ENCODE data around the gene PPP1R15A.
"Not testable (repeated sequence)": the region's sequence is repeated elsewhere in the genome, so short reads cannot be mapped to it uniquely, and the experiment has no call there.

PPP1R15A gene

GRCh38 chr19:48868114-48868886, 3.9 kb upstream of the PPP1R15A start, which contains the start of gene PLEKHA4:
PLEKHA4 (minus strand) TSS chr19:48868617; CDS start chr19:48867620, 997 bp downstream.
- DNase-seq (ENCODE audit: low read depth, low spot score), result no peak
- peak within 1 kb of the TSS; percentile 49 for H3K4me3 ChIP-seq (ENCODE audit: low read depth, low read length)
- TF ChIP-seq CTCF (IDR thresholded peaks at IDR 0.05; ENCODE audit: insufficient read depth, low read length, missing control alignments), result no peak
- CTCF ChIA-PET, result interaction anchor here (1.0 to 4.4 kb wide), 5 partner anchors 25 to 102 kb away, joined by 4 to 21 read pairs (median 6); partner anchors contain the start of gene HSD17B14
- POLR2A ChIA-PET, result interaction anchor here (0.7 to 1.8 kb wide), 3 partner anchors 12 to 411 kb away, joined by 3 to 4 read pairs (median 3); no protein-coding TSS in a partner anchor

- TF ChIP-seq CTCF (IDR thresholded peaks at IDR 0.05; ENCODE audit: insufficient read depth, low read length, missing control alignments), result no peak
- ChIA-PET POLR2A (no interaction called here), CTCF (interaction anchor here (1.1 to 4.4 kb wide), 2 partner anchors 26 to 49 kb away, joined by 4 to 21 read pairs; no protein-coding TSS in a partner anchor)
- no peak for DNase-seq (ENCODE audit: low read depth, low spot score)
- no peak overlapping the region for H3K4me3 ChIP-seq (ENCODE audit: low read depth, low read length)
Measured at GRCh38 chr19:48870048-48870447, 2.2 kb upstream of the PPP1R15A start.

- ChIA-PET POLR2A (interaction anchor here (0.6 to 8.1 kb wide), 20 partner anchors 9 to 1341 kb away, joined by 3 to 119 read pairs (median 4); partner anchors contain the start of genes BAX, FTL, GYS1 and HSD17B14), CTCF (interaction anchor here (0.6 to 2.1 kb wide), 6 partner anchors 25 to 122 kb away, joined by 3 to 12 read pairs (median 4); partner anchors contain the start of genes GYS1, HSD17B14 and RUVBL2)
- peak overlapping the region; percentile 19 for H3K4me3 ChIP-seq (ENCODE audit: low read depth, low read length)
- DNase-seq (ENCODE audit: low read depth, low spot score), result not testable (repeated sequence)
Measured at GRCh38 chr19:48871471-48872181, 595 bp upstream of the PPP1R15A start.

GRCh38 chr19:48872884-48873475, 759 bp downstream of the PPP1R15A start:
- ChIA-PET POLR2A (interaction anchor here (1.0 to 8.1 kb wide), 11 partner anchors 27 to 120 kb away, joined by 3 to 119 read pairs (median 8); partner anchors contain the start of genes BAX, FTL, GYS1 and HSD17B14), CTCF (interaction anchor here (1.3 to 2.4 kb wide), 4 partner anchors 31 to 120 kb away, joined by 4 to 8 read pairs (median 6); partner anchors contain the start of genes GYS1 and RUVBL2)
- H3K4me3 ChIP-seq (ENCODE audit: low read depth, low read length), result peak overlapping the region; percentile 100
- TF ChIP-seq CTCF (IDR thresholded peaks at IDR 0.05; ENCODE audit: insufficient read depth, low read length, missing control alignments), result no peak
- DNase-seq (ENCODE audit: low read depth, low spot score), result peak; percentile 80

- no peak for DNase-seq (ENCODE audit: low read depth, low spot score)
- POLR2A ChIA-PET, result interaction anchor here (0.9 to 8.1 kb wide), 15 partner anchors 17 to 153 kb away, joined by 3 to 119 read pairs (median 5); partner anchors contain the start of genes BAX, FTL, HSD17B14 and NUCB1
- TF ChIP-seq CTCF (IDR thresholded peaks at IDR 0.05; ENCODE audit: insufficient read depth, low read length, missing control alignments), result no peak
- CTCF ChIA-PET, result interaction anchor here (1.1 to 2.4 kb wide), 7 partner anchors 30 to 120 kb away, joined by 3 to 8 read pairs (median 4); partner anchors contain the start of genes GYS1 and RUVBL2
- peak overlapping the region; percentile 100 for H3K4me3 ChIP-seq (ENCODE audit: low read depth, low read length)
Measured at GRCh38 chr19:48873476-48874302, 1.5 kb downstream of the PPP1R15A start.
